ENCODE data around the gene UPK3A.

The UPK3A gene

GRCh38 chr22:45306139-45306538 is 21.4 kb downstream of the UPK3A start:
- in situ Hi-C loops (cut with MboI; ENCODE audit: low sequenced_read_pairs), result no loop called here

- in situ Hi-C loops (cut with MboI; ENCODE audit: low sequenced_read_pairs), result no loop called here
Observed at GRCh38 chr22:45308391-45308956, 23.7 kb downstream of the UPK3A start.

- in situ Hi-C loops (cut with MboI; ENCODE audit: low sequenced_read_pairs), result no loop called here
Observed at GRCh38 chr22:45308957-45309421, 24.2 kb downstream of the UPK3A start.

GRCh38 chr22:45309422-45310227 is 24.9 kb downstream of the UPK3A start, which contains the start of gene FAM118A:
Gene FAM118A (plus strand): TSS chr22:45309934. CDS start chr22:45322380, 12,446 bp downstream.
- in situ Hi-C loops (cut with MboI; ENCODE audit: low sequenced_read_pairs), result no loop called here

- in situ Hi-C loops (cut with MboI; ENCODE audit: low sequenced_read_pairs), result no loop called here
Observed at GRCh38 chr22:45310331-45310976, 25.7 kb downstream of the UPK3A start.

- in situ Hi-C loops (cut with MboI; ENCODE audit: low sequenced_read_pairs), result no loop called here
Observed at GRCh38 chr22:45310977-45311531, 26.3 kb downstream of the UPK3A start.

GRCh38 chr22:45312415-45312814 is 27.7 kb downstream of the UPK3A start:
- in situ Hi-C loops (cut with MboI; ENCODE audit: low sequenced_read_pairs), result no loop called here

GRCh38 chr22:45312856-45313255 is 28.1 kb downstream of the UPK3A start:
- in situ Hi-C loops (cut with MboI; ENCODE audit: low sequenced_read_pairs), result no loop called here

GRCh38 chr22:45314054-45314721 is 29.4 kb downstream of the UPK3A start:
- in situ Hi-C loops (cut with MboI; ENCODE audit: low sequenced_read_pairs), result no loop called here

GRCh38 chr22:45314786-45315185 is 30.0 kb downstream of the UPK3A start:
- in situ Hi-C loops (cut with MboI; ENCODE audit: low sequenced_read_pairs), result no loop called here

GRCh38 chr22:45316796-45317526 is 32.2 kb downstream of the UPK3A start:
- in situ Hi-C loops (cut with MboI; ENCODE audit: low sequenced_read_pairs), result no loop called here

- in situ Hi-C loops (cut with MboI; ENCODE audit: low sequenced_read_pairs), result no loop called here
Observed at GRCh38 chr22:45317551-45318167, 32.9 kb downstream of the UPK3A start.

GRCh38 chr22:45318168-45318557 is 33.4 kb downstream of the UPK3A start:
- in situ Hi-C loops (cut with MboI; ENCODE audit: low sequenced_read_pairs), result no loop called here

GRCh38 chr22:45318558-45319323 is 34.0 kb downstream of the UPK3A start:
- in situ Hi-C loops (cut with MboI; ENCODE audit: low sequenced_read_pairs), result no loop called here

GRCh38 chr22:45319324-45319685 is 34.6 kb downstream of the UPK3A start:
- in situ Hi-C loops (cut with MboI; ENCODE audit: low sequenced_read_pairs), result no loop called here

GRCh38 chr22:45320357-45320976 is 35.7 kb downstream of the UPK3A start:
- in situ Hi-C loops (cut with MboI; ENCODE audit: low sequenced_read_pairs), result no loop called here

GRCh38 chr22:45321827-45322226 is 37.1 kb downstream of the UPK3A start:
- in situ Hi-C loops (cut with MboI; ENCODE audit: low sequenced_read_pairs), result no loop called here

- in situ Hi-C loops (cut with MboI; ENCODE audit: low sequenced_read_pairs), result no loop called here
Observed at GRCh38 chr22:45322873-45323525, 38.2 kb downstream of the UPK3A start.
